ENCODE data around the gene FHIT.

The FHIT gene

DNA sequence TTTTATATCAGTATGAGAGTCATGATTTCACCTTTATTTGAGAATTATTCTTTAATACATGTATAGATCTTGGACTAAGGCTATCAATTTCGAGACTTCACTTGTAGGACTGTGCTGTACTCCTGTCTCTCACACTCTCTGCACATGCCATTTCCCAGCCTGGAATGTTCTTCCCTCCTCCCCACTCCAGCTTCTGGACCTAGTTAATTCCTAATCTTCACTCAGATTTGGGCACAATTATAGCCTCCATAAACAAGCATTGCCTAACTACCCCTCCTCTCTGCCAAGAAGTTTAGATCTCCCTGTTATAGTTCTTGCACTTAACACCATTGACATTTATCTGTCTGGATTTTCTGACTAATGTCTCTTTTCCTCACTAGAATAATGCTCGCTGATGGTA lies 88.3 kb downstream of the FHIT start:
- no peak for DNase-seq

DNA sequence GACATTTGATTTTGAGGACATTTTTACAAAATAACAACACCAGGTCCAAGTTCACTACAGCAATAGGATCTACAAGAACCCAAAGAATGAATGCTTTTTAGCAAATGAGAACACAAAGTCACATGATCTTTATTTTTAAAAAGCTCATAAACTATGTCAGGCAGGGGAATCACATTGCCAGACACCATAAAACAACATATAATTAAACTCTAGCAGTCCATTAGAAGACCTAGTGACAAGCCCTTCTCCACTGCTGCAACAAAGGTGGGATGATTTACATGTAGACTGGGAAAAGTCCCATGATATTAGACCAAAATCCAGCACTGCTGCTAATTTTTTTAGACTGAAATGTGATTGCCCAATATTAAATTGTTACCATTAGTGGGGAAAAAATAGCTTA lies 92.6 kb downstream of the FHIT start:
- no peak for DNase-seq

DNA sequence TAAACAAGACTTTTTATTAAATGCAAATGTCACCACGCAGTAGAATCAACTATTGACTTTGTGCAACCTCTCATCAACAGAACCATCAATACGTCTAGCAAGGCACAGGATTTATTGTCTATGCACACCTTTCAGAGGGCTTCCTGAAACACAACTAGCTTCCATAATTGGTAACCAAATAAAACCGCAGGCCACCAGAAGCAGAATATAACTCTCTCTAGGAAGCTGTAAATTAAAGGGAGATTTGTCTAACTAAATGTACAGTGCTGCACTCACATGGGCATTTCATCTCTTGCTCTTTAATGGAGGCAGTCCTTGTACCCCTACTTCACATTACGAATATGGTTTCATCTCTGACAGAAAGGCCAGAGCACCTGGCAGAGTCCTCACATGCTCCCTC lies 93.0 kb downstream of the FHIT start:
- no peak for DNase-seq

DNA sequence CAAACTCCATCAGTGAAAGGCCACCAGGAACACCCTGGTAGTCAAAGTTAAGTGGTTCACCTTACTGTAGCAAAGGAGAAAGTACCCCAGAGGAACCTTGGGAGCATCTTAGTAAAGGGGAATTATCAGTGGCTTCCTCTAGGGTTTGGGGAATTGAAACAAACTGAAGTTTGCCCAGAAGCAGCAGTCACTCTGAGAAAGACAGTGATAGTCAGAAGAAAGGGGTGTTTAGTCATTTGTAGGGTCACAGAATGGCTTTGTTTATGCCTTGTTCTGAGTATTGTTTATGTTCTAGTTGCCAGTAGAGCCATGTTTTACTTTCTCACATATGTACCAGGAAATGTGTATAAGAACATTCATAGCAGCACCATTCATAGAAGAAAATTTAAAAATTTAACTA lies 93.8 kb downstream of the FHIT start:
- DNase-seq = no peak

DNA sequence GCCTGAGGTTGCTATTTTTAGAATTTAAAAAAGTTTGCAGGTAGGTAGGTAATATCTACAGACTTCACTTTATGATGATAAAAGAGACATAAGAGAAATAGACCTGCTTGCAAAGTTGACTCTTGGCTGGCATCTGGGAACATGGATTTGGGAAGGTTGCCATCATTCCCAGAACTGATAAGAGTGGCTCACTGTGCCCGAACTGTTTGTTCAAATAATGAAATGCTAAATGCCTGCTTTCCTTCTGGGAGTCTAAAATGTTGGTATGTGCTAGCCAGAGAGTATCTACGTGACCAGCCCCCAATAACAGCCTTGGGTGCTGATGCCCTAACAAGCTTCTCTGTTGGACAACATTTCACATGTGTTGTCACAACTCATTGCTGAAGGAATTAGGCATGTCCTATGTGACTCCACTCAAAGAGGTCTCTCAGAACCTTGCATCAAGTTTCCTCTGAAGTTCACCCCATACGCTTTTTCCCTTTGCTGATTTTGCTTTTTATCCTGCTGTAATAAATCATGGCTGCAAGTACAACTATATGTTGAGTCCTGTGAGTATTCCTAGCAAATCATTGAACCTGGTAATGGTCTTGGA lies 95.5 kb downstream of the FHIT start:
- DNase-seq = no peak

DNA sequence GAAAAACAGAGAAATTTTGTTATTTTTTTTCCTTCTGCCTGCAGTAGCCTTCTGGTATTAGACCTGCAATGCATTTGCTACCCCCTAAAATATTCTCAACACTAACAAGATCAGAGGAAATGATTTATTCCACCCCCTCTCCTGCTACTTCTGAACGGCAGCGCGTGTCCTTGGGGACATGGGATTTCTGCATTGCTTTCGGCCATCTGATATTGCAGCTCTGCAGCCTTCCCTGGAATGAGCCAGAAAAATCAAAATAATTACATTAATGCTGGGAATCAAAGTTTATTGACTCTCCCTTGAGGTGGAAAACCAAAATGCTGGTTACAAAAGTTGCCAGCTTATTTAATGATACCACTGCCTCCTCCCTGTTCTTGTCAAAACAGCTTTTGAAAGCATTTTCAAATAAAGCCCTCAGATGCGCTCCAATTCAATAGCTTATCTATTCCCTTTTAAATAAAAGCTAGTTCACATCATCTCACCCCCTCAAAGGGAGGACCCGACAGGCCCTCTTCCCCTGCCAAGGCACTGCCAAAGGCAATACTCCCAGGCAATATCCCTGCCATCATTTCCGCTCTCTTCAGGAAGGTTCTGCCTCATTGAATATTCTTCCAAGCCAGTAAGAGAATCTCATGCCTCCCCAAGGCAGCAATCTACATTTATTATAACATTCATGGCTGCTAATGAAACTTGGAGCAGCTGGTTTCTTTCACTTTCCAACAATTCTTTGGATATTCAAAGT lies 96.6 kb downstream of the FHIT start:
- no peak for DNase-seq

DNA sequence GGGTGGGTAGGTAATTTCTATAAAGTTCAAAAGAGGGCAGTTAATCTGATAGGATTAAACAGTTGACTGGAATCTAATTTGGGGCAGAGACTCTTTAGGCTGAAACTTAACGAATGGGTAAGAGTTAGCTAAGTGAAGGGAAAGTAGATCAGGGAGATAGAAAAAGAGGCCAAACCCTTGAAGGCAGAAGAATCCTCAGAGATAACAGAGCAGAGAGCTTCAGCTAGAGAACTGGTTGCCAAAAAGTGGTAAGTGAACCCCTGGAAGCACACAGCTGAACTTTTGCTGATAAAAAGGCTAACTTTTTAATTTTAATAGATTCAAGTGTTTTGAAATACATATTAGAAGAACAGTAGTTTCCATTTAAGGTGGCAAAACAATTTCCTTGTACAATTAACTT lies 99.2 kb downstream of the FHIT start:
- DNase-seq = no peak

DNA sequence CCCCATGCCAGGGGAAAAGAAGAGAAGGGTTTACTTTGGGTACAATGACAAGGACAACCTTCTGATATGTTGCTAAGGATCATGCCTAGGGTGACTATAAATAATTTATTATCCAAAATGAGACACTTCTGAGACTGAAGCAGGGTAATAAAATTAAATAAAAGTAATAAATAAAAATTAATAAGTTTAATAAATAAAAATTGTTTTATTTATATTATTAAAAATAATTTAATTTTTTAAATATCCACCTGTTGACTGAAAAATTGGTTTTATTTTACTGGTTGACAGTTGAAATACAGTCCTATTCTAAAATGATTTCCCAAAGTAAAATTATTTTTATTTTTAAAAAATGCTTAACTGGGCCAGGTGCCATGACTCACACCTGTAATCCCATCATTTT lies 102.0 kb downstream of the FHIT start:
- DNase-seq = no peak

DNA sequence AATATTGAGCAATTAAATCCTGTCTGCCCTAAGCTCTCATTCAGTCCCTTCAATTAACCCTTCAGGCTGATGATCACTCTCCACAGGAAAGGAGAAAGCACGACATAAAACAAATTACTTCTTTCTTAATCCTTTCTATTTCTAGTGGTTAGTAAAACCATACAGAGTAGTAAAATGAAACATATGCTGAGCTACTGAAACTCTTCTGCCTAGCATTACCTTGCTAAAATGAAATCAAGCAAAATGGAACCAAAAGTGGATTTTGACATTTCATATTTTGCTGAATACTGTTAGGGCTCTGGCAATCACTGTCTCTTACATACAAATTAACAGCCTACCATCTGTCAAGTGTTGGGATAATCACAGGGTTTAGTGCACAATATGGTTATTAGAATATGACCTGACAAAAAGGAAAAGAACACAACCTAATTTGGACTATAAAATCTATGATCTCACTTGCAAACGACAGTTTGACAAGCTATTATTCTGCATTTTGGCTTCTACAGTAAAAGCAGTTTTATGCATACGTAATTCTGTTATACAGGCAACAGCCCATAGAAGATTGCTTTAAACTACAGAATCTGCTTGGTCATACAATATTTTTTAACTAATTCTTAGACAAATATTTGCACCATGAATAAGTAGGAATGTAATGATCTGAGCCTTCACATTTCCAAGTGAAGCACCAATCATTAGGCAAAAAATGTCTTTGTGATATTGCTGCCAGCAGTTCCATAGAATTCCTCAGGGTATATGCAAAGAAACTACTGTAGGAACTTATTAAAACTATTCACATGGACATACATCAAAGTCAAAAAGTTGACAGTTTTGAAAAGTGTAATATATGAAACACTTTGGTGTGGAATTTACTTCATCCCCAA lies 105.0 kb downstream of the FHIT start:
- no peak for DNase-seq

DNA sequence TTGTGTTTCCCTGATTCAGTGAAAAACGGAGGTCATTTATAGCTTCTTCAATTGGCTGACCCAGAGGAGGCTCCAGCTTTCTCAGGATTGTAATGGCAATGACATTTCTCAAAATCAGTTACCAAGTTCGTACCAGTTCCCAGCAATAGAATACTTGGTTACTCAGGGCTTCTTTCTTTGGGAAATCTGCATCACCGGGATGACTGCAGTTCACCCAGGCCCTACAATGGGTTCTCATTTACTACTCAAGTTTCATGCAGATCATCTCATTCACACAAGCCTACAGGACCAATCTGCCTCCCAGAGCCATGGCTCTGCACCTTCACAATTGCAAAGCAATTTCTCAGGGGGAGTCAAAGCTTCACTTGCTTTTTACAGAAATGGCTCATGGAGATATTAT lies 109.6 kb downstream of the FHIT start:
- DNase-seq = no peak

DNA sequence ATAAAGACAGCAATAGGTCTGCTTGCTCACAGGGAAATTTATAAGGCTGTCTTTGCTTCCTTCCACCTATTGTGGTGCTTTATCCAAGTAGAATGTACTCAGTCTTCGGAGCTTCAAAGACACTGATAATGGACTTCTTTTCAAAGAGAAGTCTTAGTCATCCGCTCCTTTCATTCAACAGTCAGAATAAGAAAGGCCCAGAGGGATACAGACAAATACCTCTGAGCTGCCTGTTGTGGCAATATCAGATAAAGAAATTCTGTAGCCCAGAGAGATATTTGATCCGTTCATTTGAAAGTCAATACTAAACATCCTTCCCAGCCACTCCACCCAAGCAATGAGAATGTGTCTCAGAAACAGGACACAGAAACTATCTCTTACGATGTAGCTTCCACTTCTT lies 110.0 kb downstream of the FHIT start:
- DNase-seq = no peak

DNA sequence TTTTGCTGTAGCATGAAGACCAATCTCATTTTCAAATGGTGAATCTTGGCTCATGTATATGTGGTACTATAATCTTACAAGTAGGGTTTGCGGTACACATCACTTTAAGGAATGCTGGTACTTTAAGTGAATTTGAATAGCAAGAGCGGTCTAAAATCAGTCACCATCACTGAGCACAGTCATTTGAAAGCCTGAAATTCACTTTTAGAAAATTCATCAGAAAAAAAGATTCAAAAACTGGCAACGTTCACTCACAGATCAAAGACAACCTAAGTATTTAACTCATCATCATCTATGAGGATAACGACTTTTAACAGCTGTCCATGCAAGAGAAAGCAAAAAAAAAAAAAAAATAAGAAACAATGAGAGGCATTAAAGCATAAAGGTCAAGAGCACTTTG lies 111.6 kb downstream of the FHIT start:
- DNase-seq = no peak

DNA sequence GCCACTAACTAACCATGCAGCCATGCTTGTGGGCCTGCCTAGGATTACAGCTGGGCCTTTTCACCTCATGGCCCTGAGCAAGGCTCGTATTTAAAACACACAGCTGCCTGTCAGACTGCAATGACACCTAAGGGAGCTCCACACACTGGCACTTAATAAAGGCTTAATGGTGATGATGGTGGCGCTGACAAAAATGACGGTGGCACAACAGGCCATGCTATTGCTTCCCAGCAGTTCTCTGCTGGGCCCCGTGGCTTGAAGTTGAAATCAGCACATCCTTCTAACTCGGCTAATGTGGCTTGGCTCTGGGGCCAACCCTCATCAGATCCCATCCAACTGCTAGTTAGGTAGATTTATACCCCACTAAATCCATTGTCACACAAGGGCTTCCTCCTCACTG lies 112.9 kb downstream of the FHIT start:
- DNase-seq = no peak

DNA sequence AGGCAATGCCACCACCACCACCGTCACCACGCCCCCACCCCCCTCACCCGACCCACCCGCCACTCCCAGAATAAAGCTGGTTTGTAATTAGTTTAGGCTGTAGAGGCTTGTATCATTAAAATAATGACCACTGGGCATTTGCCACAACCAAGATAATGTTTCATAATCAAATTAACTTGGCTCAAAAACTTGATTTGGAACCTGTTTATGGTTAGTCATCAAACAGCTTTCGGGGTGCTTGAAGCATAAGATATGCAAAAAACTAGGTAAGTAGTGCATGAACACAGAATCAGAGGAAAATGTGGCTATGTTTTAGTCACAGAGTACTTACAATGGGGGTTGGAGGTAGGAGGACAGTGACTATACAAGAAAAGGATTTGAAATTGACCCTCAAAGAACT lies 115.1 kb downstream of the FHIT start:
- DNase-seq = no peak

DNA sequence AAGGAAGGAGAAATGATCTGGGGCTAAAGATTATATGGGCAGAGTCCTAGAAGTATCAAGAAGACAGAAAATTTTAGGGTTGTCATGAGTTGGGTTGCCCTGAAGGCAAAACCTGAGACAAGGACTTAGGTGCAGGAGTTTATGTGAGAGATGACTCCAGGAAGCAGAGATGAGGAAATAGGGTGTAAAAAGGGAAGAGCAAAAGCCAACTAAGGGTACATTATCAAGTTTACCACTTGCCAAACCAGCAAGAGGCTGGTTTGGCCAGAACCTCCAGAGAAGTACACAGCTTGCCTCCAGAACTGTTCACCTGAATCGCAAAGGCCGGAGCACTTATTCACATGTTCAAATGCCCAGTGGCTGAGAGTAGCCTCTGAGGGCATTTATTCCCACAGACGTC lies 116.7 kb downstream of the FHIT start:
- DNase-seq = no peak

DNA sequence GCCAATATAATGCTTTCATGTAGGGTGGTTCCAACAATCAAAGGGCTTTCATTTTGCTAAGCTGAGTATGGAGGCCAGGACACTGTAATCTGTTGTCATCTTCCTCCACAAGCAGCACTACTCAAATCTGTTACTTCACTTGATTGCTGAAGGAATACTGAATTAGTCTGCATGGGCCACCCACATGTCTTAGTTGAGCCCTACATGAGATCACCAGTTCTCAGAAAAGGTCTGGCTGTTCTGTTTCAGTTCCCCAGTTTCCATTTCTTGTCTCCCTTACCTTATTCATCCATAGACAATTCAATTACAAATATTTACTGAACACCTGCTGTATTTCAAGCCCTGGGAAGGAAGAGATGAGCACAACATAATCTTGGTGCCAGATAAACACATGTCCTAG lies 119.2 kb downstream of the FHIT start:
- DNase-seq = no peak

DNA sequence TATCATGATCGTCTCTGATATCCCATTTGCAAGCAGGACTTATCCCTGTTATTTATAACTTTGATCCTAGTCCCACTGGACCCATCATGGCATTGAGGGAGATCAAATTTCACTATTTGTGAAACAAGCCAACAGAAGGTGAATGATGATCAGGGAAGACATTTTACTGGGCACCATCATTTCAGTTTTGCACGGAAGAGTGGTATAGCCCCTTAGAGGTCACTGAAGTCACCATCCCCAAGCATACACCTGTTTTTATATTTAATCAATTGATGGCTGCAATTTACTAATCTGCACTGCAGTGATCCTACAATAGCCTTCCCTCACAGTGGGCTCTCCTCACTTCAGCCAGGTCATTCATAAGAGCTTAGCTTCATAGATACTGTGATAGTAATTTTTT lies 132.4 kb downstream of the FHIT start:
- DNase-seq = no peak

DNA sequence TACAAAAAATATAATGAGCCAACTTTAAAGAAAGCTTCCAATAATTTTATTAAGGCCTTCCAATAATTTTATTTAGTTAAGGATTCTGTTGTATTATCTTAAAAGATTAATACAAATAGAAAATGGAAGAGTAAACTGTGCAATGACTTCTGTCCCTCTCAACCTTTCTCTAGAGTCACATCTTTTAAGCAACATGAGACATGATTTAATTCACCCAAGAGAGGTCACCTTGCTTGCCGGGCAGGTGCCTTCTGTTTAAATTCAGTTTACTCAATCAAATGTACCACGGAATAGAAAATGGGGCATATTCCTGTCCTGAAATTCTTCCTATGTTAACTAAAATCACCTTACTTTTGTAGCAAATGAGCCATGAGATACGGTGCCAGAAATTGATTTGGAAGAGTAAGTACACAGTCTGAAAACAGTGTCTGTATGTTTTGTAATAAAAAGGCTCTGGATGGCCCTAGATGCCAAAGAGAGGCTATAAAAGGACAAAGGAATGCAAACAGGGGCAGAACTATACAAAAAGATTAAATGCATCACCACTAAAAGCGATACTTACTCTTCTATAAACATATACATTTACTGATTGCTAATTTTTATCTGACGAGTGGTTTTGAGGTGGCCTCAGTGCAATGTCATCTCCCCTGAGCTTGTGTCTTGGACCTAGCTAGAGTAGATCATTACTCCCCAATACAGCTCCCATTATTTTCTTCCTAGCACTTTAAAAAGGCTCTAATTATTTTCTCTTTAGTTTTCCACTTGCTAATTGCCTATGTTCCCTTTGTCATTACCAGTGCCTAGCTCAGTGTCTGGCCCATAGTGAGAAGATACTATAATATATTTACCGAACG lies 134.0 kb downstream of the FHIT start:
- no peak for DNase-seq

DNA sequence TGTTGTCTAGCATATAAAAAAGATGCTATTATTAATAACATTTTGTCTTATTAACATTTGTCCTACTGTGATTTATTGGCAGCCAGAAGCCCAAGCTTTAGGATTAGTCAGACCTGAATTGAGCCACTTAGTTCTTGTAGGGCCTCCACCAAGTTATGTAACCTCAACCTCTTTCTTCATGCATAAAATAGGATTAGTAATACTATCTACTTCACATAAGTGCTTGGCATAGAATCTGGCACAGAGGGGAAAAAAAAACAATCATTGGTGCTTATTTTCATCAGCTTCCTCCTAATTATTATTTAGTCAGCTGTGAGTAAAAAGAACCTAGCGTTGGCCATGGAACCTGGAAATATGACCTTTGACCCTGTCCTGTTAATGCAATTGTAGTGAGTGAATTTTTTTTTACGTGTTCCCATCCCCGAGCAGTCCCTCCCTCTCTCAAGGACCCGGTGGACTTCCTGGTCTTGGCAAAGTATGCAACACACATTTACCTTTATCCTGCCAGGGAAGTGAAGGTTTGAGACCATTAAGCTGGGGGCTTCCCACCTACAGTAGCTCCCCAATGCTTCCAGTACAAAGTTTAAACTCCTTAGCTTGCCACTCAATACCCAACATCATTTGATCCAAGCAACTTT lies 136.8 kb downstream of the FHIT start:
- DNase-seq = no peak

DNA sequence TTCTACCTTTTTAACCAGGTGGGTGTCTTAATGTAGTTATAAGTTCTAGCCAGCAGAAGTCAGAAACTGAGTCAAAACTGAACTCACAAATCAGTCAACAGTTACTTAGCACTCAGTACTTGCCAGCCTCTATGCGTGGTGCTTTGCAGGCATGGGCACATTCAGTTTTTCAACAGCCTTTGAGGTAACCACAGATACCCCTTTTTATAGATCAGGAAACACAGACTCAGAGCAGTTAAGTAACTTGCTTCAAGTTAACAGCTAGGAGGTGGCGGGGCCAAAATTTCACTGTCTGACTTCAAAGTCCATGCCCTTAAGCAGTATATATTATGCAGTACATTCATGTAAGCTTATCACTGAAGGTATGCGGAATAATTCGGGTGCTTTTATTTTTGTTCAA lies 139.4 kb downstream of the FHIT start:
- DNase-seq = no peak

DNA sequence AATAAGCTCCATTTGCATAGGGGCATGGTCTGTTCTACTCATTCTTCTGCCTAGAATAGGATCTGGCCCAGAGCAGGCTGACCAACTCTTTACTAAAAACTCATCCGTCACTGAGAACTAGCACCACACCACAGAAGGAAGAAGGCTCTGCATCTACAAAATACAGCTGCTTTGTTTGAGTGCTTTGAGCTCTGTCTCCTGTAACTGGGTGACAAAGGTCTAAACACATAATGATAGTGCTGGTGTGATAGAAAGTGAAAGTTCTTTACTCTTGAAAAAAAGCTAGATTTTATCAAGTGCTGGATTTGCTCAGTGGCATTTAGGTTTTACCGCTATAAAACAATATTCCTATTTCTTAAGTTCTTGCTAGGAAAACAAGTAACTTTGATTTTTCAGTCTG lies 140.7 kb downstream of the FHIT start:
- DNase-seq = no peak

DNA sequence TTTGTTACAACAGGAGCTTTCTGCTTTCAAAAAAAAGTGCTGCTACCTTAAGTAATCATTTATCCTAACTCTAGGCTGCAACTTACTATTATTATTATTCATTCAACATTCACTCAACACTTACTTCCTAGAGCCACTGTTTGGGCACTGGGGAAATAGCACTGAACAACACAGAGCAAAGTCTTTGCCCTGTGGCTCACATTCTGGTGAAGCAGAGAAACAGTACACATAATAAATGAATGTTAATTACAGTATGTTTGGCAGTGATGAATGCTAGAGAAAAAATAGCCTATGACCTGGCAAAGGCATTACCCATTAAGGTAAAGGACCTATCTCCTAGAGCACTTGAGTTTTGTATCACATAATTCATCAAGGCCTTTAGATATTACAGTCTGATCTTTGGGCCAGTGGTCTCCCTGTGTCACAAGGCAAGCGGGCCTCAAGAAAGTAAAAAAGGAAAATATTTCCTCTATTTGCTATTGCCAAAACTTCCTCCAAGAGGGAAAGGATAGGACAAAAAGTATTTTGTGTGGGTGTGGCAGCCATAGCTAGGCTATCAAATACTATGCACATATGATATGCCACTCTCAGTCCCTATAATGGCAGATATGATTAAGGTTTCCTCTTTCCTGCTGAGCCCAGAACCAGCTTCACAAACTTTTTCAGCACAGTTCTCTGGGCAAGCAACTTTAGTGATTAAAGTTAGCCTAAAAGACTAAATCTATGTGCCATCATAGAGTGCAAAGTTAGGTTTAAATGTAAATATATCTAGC lies 142.8 kb downstream of the FHIT start:
- no peak for DNase-seq
